Right hindlimb (tissue), 1 donor: ENCODE data around the gene FGF12.

Source experiments
- DNase-seq: peaks from one replicate; pipeline ENCODE4 v3.0.0-alpha.2; 2018

FGF12 gene

GRCh38 chr3:192171213-192171612 lies 556.1 kb downstream of the FGF12 start:
- no peak for DNase-seq

- DNase-seq = no peak
Observed at GRCh38 chr3:192170659-192171058, 556.7 kb downstream of the FGF12 start.

- no peak for DNase-seq
Observed at GRCh38 chr3:192170031-192170430, 557.3 kb downstream of the FGF12 start.

GRCh38 chr3:192169332-192169915 lies 557.9 kb downstream of the FGF12 start:
- DNase-seq = no peak

GRCh38 chr3:192168202-192168601 lies 559.1 kb downstream of the FGF12 start:
- DNase-seq = no peak

GRCh38 chr3:192165552-192165951 lies 561.8 kb downstream of the FGF12 start:
- DNase-seq = no peak

GRCh38 chr3:192161661-192162060 lies 565.7 kb downstream of the FGF12 start:
- no peak for DNase-seq

GRCh38 chr3:192156382-192156781 lies 571.0 kb downstream of the FGF12 start:
- DNase-seq = no peak

GRCh38 chr3:192155194-192155593 lies 572.1 kb downstream of the FGF12 start:
- no peak for DNase-seq

GRCh38 chr3:192133271-192133670 lies 594.1 kb downstream of the FGF12 start:
- DNase-seq = no peak

- peak; percentile 33 for DNase-seq
Observed at GRCh38 chr3:192130534-192131132, 596.7 kb downstream of the FGF12 start.

- DNase-seq = no peak
Observed at GRCh38 chr3:192129586-192129985, 597.8 kb downstream of the FGF12 start.

- DNase-seq = no peak
Observed at GRCh38 chr3:192128922-192129321, 598.4 kb downstream of the FGF12 start.

- no peak for DNase-seq
Observed at GRCh38 chr3:192128060-192128459, 599.3 kb downstream of the FGF12 start.

- DNase-seq = no peak
Observed at GRCh38 chr3:192122832-192123594, 604.3 kb downstream of the FGF12 start.

- DNase-seq = no peak
Observed at GRCh38 chr3:192121923-192122322, 605.4 kb downstream of the FGF12 start.

- no peak for DNase-seq
Observed at GRCh38 chr3:192108820-192109219, 618.5 kb downstream of the FGF12 start.

GRCh38 chr3:192106543-192106942 lies 620.8 kb downstream of the FGF12 start:
- DNase-seq = no peak

GRCh38 chr3:192092388-192093005 lies 634.8 kb downstream of the FGF12 start:
- DNase-seq = no peak

- no peak for DNase-seq
Observed at GRCh38 chr3:192091831-192092230, 635.5 kb downstream of the FGF12 start.

GRCh38 chr3:192090586-192090985 lies 636.8 kb downstream of the FGF12 start:
- no peak for DNase-seq
